Kidney (tissue), 14 donors: Measurements from ENCODE around the gene STEAP1B. TPM values are rescaled to one million over a fixed set of nuclear protein-coding genes. Genes with fewer than 3 reads are reported as not detected.

ENCODE experiments used
- DNase-seq, 5 donors: peaks; one replicate each; pipeline ENCODE4 v3.0.0-alpha.2; 2013 to 2020
- FAIRE-seq: peaks from 2 replicates; lab custom pipeline; 2012; peaks lifted over from hg19 to GRCh38; lab: Jason Lieb, UNC
- H3K27ac ChIP-seq, 2 donors: one replicate each; pipeline ENCODE4 v1.7.0; 2013; ENCODE audit warnings: low read depth in 2 of 2, low read length in 2 of 2, inconsistent platforms in 1 of 2
- H3K27me3 ChIP-seq: one replicate; pipeline ENCODE4 v1.7.1; 2013; ENCODE audit warnings: low read length, inconsistent platforms; ENCODE audit not compliant: control insufficient read depth, insufficient read depth
- H3K36me3 ChIP-seq, 3 donors: one replicate each; pipeline versions ENCODE4 v1.7.0 to v1.7.1; 2013; ENCODE audit warnings: low read length in 3 of 3, control low read depth in 1 of 3, inconsistent platforms in 1 of 3; ENCODE audit not compliant: insufficient read depth in 3 of 3, control insufficient read depth in 2 of 3
- H3K4me1 ChIP-seq, 3 donors: one replicate each; pipeline versions ENCODE4 v1.7.0 to v1.7.1; 2013; ENCODE audit warnings: low read length in 3 of 3, inconsistent platforms in 1 of 3, low read depth in 1 of 3; ENCODE audit not compliant: control insufficient read depth in 2 of 3, insufficient read depth in 2 of 3
- H3K4me3 ChIP-seq, 3 donors: one replicate each; pipeline versions ENCODE4 v1.7.0 to v1.8.1; 2013; ENCODE audit warnings: low read length in 3 of 3, control low read depth in 1 of 3, inconsistent platforms in 1 of 3
- H3K9ac ChIP-seq, 3 donors: one replicate each; pipeline versions ENCODE4 v1.7.0 to v1.7.1; 2013; ENCODE audit warnings: low read length in 3 of 3, control low read depth in 1 of 3, inconsistent platforms in 1 of 3
- H3K9me3 ChIP-seq, 3 donors: one replicate each; pipeline versions ENCODE4 v1.7.0 to v1.7.1; 2013; ENCODE audit warnings: low read length in 3 of 3, control low read depth in 1 of 3, inconsistent platforms in 1 of 3; ENCODE audit not compliant: control insufficient read depth in 2 of 3, insufficient read depth in 1 of 3
- intact Hi-C: fragments of 100-400 bp; cut with DNase I; formaldehyde crosslinking; loops from one replicate; pipeline ENCODE4 v1.11.1; 2022
- polyA plus RNA-seq: library from polyadenylated mRNA; stranded (reverse); fragments of 350-450 nt; fragmentation: Illumina TruSeq; extraction: RNeasy Lipid Tissue Mini Kit (QIAGEN cat#74804); gene quantifications from one replicate; pipeline ENCODE4 v1.2.3, GENCODE V29; 2014; ENCODE audit warnings: low read depth, low replicate concordance; ENCODE audit not compliant: insufficient read depth
- total RNA-seq: library from RNA; stranded (reverse); fragmentation: NEBNext Ultra II Directional; extraction: Animal tissue kit (Norgen Biotek cat#: 25700); gene quantifications from one replicate; pipeline ENCODE4 v1.2.1, GENCODE V29; 2021
- TF ChIP-seq, protein P1 (sequence below): IDR thresholded peaks from 3 replicates; pipeline ENCODE4 v1.5.1; 2012; ENCODE audit warnings: mild to moderate bottlenecking, moderate library complexity, borderline replicate concordance; ENCODE audit not compliant: insufficient read depth; ENCODE audit errors: extremely low read depth
- donor health status: control.
- donor health status: control.
- donor health status: control.
- donor health status: control.
- donor health status: control.
- donor health status: DM: yes; HTN: yes; CAD: no.
- donor health status: Normal renal cell carcinoma (clear cell type).

STEAP1B gene
- total and polyA plus RNA-seq, 2 donors from 2014 or later: 0.79 TPM; not detected in 1

DNA sequence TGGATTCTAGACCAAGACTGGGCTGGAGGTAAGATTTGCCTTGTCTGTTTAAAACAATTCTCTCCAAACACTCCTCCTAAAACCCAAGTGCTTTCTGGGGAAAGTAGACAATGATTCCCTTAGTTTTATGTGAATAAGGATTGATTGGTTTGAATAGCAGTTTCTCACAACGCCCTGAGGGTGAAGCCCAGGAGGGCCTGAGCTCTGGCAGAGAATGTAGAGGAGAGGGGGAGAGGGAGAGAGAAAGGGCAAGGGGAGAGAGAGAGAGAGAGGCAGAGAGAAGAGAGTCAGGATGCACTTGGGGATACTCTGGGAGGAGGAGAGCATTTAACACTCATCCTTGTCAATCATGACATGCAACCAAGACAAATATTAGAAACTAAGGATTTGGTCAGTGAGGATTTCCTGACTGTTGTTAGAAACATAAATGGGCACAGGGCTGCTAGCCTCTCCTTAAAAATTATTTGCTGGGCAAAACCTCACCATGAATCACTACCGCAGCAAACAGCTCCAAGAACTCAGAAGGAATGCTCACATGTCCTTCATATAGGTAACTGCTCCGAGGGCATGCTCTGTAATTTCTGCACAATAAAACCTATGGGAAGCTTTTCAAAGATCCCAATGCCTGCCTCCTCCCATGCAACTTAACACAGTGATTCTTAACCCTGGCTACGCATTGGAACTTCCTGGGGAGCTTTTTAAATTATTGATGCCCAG lies 87.9 kb downstream of the STEAP1B start:
- DNase-seq (no peak), FAIRE-seq (no peak)
- H3K9me3 ChIP-seq: no peaks in the 10 kb centered on the region
- H3K36me3 ChIP-seq: no peaks in the 10 kb centered on the region
- H3K4me1 ChIP-seq: no peaks in the 10 kb centered on the region
- H3K27ac ChIP-seq: no peak overlapping the region
- no peak overlapping the region for H3K9ac ChIP-seq
- no peaks in the 10 kb centered on the region for H3K27me3 ChIP-seq
- intact Hi-C loops: no loop called here
- TF ChIP-seq, protein P1, sequence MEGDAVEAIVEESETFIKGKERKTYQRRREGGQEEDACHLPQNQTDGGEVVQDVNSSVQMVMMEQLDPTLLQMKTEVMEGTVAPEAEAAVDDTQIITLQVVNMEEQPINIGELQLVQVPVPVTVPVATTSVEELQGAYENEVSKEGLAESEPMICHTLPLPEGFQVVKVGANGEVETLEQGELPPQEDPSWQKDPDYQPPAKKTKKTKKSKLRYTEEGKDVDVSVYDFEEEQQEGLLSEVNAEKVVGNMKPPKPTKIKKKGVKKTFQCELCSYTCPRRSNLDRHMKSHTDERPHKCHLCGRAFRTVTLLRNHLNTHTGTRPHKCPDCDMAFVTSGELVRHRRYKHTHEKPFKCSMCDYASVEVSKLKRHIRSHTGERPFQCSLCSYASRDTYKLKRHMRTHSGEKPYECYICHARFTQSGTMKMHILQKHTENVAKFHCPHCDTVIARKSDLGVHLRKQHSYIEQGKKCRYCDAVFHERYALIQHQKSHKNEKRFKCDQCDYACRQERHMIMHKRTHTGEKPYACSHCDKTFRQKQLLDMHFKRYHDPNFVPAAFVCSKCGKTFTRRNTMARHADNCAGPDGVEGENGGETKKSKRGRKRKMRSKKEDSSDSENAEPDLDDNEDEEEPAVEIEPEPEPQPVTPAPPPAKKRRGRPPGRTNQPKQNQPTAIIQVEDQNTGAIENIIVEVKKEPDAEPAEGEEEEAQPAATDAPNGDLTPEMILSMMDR: no peak
- H3K4me3 ChIP-seq: no peak overlapping the region

GRCh38 chr7:22406715-22407114 lies 93.3 kb downstream of the STEAP1B start:
- TF ChIP-seq, protein P1: no peak
- Histone ChIP-seq H3K4me3 (no peak overlapping the region), H3K9ac (no peak overlapping the region), H3K36me3 (no peaks in the 10 kb centered on the region), H3K27ac (no peak overlapping the region), H3K9me3 (no peaks in the 10 kb centered on the region), H3K4me1 (no peaks in the 10 kb centered on the region), H3K27me3 (no peaks in the 10 kb centered on the region)
- intact Hi-C loops: no loop called here
- DNase-seq: no peak
- FAIRE-seq: no peak

DNA sequence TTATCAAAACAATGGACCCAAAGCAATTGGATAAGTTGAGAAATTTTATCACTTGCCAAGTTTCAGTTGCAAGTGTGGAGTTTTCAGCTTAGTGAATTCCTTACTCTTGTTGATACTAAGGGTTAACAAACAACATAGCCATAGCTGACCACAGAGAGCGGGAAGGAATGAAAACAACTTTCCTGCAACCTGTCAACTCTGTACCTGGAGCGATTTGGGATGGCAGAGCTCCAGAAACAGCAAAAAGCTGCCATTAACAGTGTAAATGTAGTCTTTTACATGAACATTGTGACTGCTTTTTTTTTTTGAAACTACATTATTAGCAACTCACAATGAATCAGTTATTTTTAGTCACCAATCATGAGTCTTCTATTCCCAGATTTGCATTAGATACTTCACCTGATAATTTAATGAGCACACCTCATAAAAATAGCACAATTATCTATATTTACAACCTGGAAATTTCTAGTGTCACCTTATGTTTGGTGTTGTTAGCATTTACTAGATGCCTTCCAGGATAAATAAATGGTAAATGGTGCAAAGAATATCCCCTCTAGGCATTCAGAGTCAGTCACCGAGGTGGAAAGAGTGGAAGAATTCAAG lies 95.5 kb downstream of the STEAP1B start:
- TF ChIP-seq, protein P1: no peak
- DNase-seq: peak in 1 of 5 donors; percentile 17
- H3K4me3 ChIP-seq: no peak overlapping the region
- H3K27me3 ChIP-seq: no peaks in the 10 kb centered on the region
- H3K9me3 ChIP-seq: no peaks in the 10 kb centered on the region
- no peak overlapping the region for H3K27ac ChIP-seq
- H3K4me1 ChIP-seq: no peaks in the 10 kb centered on the region
- no peaks in the 10 kb centered on the region for H3K36me3 ChIP-seq
- no peak overlapping the region for H3K9ac ChIP-seq
- no peak for FAIRE-seq
- intact Hi-C loops: no loop called here
